HUDEP-2 (cell line): ENCODE data around the gene DIP2C.

Source experiments
- DNase-seq, 76 experiments: peaks; one replicate each; lab custom pipeline; 2025; ENCODE audit not compliant: unreplicated experiment in 76 of 76; lab: John Stamatoyannopoulos, UW

The DIP2C gene, protein sequence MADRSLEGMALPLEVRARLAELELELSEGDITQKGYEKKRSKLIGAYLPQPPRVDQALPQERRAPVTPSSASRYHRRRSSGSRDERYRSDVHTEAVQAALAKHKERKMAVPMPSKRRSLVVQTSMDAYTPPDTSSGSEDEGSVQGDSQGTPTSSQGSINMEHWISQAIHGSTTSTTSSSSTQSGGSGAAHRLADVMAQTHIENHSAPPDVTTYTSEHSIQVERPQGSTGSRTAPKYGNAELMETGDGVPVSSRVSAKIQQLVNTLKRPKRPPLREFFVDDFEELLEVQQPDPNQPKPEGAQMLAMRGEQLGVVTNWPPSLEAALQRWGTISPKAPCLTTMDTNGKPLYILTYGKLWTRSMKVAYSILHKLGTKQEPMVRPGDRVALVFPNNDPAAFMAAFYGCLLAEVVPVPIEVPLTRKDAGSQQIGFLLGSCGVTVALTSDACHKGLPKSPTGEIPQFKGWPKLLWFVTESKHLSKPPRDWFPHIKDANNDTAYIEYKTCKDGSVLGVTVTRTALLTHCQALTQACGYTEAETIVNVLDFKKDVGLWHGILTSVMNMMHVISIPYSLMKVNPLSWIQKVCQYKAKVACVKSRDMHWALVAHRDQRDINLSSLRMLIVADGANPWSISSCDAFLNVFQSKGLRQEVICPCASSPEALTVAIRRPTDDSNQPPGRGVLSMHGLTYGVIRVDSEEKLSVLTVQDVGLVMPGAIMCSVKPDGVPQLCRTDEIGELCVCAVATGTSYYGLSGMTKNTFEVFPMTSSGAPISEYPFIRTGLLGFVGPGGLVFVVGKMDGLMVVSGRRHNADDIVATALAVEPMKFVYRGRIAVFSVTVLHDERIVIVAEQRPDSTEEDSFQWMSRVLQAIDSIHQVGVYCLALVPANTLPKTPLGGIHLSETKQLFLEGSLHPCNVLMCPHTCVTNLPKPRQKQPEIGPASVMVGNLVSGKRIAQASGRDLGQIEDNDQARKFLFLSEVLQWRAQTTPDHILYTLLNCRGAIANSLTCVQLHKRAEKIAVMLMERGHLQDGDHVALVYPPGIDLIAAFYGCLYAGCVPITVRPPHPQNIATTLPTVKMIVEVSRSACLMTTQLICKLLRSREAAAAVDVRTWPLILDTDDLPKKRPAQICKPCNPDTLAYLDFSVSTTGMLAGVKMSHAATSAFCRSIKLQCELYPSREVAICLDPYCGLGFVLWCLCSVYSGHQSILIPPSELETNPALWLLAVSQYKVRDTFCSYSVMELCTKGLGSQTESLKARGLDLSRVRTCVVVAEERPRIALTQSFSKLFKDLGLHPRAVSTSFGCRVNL (N-terminal part only)

GRCh38 chr10:689452-690371, at the start of gene DIP2C:
TSS of gene DIP2C (minus strand) at chr10:689668. CDS start at chr10:689578, 90 bp downstream.
- DNase-seq, result no peak

DNA sequence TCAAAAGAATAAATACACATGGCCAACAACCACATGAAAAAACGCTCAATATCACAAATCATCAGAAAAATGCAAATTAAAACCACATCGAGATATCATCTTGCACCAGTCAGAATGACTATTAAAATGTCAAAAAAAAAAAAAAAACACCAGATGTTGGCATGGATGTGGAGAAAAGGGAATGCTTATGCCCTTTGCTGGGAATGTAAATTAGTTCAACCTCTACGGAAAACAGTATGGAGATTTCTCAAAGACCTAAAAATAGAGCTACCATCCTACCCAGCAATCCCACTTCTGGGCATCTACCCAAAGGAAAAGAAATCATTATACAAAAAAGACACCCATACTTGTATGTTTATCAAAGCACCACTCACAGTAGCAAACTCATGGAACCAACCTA, 45.0 kb upstream of the DIP2C start:
- no peak for DNase-seq

- no peak for DNase-seq
Observed at GRCh38 chr10:733086-733485, 43.6 kb upstream of the DIP2C start.

- no peak for DNase-seq
Observed at GRCh38 chr10:729213-729612, 39.7 kb upstream of the DIP2C start.

- DNase-seq, result no peak
Observed at GRCh38 chr10:728603-729002, 39.1 kb upstream of the DIP2C start.

DNA sequence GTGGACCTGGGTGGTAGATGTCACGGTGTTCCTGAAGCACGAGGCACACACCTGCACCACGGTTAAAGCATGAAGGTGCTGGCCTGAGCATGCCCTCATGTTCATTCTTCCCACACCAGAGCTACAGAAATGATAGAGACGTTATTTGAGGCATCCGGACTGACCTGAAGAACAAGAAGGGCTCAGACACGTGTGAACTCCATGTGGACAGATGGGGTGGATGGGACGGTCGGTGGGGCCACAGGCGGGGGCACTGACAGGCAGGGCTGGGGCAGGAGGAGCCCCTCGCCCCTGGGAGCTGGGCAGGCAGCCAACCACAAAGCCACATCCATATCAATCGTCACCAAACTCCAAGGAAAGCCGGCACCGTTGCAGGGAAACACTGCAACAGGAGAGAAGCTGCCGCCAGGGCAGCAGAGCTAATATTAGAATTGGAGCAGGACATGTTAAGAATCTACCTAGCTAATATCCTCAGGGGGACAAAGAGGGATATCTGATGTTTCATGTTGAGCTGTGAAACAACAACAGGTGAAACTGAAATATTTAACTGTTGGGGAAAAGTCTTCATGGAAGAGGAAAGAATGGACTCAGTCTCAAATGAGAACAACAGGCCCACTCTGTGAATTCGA, 37.8 kb upstream of the DIP2C start:
- DNase-seq, result no peak

DNA sequence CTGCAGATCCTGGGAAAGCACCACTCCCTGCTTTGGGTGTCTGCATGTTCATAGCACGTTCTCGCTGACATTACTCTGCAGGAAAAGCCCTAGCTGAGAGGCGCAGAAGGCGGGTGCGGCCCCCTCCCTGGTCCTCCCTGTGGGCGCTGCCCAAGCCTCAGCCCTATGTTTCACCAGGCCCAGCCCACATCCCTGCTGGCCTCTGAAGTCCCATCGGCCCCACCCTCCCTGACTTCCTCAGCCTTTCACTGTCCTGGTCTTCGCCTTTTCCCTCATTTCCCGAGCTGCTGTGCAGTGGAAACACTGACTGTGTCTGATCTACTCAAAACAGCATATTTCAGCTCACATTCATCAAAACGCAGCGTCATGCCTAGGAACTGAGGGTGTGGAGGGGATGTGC, 36.3 kb upstream of the DIP2C start:
- no peak for DNase-seq

- DNase-seq, result no peak
Observed at GRCh38 chr10:725302-725701, 35.8 kb upstream of the DIP2C start.

DNA sequence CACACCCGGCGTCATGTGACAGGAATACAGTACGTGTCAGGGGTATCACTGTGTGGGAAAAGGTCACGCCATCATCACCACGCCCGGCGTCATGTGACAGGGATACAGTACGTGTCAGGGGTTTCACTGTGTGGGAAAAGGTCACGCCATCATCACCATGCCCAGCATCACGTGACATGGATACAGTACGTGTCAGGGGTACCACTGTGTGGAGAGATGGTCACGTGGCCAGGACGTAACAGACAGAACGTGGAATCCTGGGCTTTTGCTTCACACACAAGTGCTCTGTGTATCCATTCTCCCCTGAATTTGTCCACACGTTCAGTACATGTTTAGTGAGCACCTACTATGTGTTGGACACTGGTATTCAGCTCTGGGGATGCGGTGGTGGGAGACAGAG, 34.5 kb upstream of the DIP2C start:
- no peak for DNase-seq

DNA sequence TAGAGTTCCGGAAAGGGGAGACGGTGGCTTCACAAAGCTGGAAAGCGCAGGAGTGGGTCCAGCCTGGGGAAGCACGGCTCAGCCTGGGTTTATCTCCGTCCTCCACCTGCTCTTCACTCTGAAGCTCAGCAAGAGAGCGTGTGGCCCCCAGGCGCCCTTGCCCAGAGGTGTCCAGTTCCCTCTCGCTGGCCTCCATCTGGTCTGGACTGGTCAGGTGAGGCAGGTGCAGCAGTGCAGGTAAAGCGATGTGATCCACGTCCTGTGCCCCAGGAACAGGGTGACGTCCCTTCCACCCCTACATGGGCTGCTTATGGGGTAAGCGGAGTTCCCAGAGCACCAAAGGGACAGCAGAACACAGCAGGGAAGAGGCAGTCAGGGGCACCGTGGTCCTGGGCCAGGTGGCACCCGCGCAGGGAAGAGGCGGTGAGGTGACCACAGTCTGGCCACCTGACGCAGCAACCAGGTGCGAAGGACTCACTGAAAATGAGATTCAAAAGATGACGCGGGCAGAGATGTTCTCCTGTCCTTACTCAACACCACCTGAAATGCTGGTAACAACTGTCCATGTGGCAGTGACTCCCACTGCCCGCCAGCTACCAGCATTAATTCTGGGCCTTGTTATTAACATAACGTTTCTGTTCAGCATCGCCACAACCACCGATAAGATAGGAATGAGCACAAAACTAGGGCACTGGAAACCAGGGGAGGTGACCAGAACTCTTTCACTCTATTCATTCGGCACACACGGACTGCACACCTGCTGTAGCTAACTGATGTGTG, 33.0 kb upstream of the DIP2C start:
- no peak for DNase-seq

DNA sequence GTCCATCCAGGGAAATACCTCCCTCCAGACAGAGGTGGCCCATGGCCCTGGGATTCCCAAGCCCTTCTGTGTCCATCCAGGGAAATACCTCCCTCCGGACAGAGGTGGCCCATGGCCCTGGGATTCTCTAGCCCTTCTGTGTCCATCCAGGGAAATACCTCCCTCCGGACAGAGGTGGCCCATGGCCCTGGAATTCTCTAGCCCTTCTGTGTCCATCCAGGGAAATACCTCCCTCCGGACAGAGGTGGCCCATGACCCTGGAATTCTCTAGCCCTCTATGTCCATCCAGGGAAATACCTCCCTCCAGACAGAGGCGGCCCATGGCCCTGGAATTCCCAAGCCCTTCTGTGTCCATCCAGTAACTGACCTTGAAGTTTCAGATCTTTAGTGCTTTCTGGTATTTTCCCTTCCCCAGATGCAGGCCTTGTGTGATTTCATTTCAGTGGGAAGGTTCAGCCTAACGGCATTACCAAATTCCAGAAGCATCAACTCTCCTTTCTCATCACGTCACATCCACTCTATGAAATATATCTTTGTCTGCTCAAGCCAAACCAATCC, 28.8 kb upstream of the DIP2C start:
- DNase-seq, result no peak

- DNase-seq, result no peak
Observed at GRCh38 chr10:717458-717857, 28.0 kb upstream of the DIP2C start.

DNA sequence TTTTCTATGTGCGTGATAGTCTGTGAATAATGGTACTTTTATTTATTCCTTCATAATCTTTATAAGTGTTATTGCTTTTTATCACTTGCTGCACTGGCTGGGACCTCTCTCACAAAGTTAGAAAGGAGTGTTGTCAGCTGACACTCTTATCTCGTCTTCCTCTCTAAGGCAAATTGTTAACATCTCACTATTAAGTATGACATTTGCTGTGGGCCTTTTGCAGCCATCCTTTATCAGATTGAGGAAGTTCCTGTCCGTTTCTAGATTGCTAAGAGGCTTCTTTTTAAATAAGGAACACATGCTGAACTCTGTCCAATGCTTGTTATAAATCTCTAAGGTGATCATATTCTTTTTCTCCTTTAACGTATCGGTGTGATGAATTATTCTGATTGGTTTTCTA, 27.4 kb upstream of the DIP2C start:
- no peak for DNase-seq

DNA sequence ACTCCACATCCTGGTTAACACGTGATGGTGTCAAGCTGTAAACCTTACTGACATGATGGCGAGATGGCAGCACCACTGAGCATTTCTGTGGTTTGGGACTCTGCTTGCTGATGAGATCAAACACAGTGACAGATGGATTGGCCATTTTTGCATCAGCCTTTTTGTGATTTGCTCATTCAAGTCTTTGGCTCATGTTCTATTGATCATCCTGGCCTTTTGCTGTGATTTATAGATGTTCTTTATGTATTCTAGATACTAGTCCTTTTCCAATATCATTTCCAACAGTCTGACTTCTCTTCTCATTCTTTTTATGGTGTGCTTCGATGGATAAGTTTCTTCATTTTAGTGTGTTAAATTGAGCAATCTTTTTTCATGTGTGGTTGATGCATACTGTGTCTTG, 24.7 kb upstream of the DIP2C start:
- DNase-seq, result no peak

DNA sequence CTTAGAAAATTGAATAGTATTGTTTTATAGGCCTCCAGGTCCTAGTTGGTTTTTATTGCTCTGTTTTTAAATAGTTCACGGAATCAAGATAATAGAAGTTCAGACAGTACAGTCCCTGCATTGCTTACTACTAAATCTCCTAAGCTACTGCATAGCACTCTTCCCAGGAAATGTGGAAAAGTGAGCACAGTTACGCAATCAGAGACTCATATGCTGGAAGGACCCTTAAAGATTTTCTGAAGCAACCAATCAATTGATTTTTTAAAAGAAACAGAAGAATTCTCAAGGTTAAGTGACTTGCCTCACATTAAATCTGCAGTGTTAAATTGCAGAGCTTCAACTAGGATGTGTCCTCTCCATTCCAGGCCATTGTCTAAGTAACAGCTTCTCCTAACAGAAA, 23.1 kb upstream of the DIP2C start:
- DNase-seq, result no peak

DNA sequence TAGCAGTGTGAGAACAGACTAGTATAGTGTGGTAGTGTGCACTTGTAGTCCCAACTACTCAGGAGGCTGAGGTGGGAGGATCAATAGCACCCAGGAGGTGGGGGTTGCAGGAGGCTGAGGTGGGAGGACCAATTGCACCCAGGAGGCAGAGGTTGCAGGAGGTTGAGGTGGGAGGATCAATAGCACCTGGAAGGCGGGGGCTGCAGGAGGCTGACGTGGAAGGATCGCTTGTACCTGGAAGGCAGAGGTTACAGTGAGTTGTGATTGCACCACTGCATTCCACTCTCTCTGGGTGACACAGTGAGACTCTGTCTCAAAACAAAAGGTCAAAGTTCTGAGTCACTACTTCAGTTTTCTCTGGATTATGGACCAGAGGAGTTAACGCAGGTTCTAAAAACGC, 22.6 kb upstream of the DIP2C start:
- no peak for DNase-seq

- DNase-seq, result no peak
Observed at GRCh38 chr10:707861-708260, 18.4 kb upstream of the DIP2C start.

GRCh38 chr10:707456-707855, 18.0 kb upstream of the DIP2C start:
- no peak for DNase-seq
